ENCODE data around the gene APOD. TPM values are rescaled to one million over a fixed set of nuclear protein-coding genes. Genes with fewer than 3 reads are reported as not detected.

Gene APOD
- total and polyA plus RNA-seq, 2 of the 4 experiments (the other 2 are of a cell fraction) = 0.36 TPM; not detected in 1

DNA sequence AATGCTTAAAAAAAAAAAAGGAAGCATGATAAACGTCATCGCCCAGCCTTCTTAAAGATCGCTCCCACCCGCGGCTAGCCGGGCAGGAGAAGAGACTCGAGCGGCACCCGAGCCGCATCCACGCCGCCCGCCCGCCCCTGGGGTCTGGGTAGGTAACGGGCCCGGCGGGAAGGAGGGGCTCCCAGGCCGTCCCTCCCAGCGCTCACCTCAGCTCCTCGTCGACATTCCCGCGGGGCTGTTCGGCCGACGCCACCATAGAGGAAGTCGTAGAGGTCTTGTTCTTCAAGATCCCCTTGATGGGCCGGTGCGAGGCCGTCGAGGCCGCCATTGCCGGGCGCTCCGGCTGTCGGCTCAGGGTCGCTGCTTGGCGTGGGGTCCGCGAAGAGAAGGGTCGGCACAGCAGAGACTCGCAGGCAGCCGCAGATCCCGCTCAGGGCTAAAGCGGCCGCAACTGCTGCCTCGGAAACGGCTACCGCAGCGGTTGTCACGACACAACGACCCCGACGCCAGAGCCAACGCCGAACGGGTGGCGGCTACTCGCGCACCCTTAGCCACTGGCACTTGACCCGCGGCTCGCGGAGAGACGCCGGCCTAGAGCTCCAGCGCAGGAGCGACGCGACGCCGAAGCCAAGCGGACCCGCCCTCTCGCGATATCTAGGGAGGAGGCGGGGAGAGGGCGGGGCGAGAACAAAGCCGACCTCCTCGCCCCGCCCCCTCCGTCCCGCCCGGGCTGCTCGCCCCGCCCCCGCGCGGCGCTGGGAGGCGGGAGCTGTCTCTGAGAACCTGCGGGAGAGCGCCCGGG, 40.8 kb downstream of the APOD start, which contains the start of gene PPP1R2:
PPP1R2 (minus strand) TSS at position 628 of the 802 bp plus-strand sequence; CDS start at position 328, 300 bp downstream.
- CTCF ChIA-PET = interaction anchor here (1.2 kb wide), 1 partner anchor 272 kb away, joined by 6 read pairs; the partner anchor contains the start of gene XXYLT1
- intact Hi-C loops (cut with micrococcal nuclease) = no loop called here
- WGBS, 2 experiments (ENCODE audit: extremely low coverage in 2 of 2, insufficient read length in 1 of 2) = 1% methylated on average over 39 of the region's 95 CpGs; no CpG with 5 or more reads in 1 of the 2 experiments
- TF ChIP-seq MAFK (IDR thresholded peaks at IDR 0.05; ENCODE audit: low read depth, low read length) (no peak), CHD1 (IDR thresholded peaks at IDR 0.05; ENCODE audit: low read depth, low read length) (no peak), RCOR1 (IDR thresholded peaks at IDR 0.05; ENCODE audit: insufficient replicate concordance, low read length) (no peak), RFX5 (IDR thresholded peaks at IDR 0.05; ENCODE audit: low read depth, low read length) (no peak), MAZ (IDR thresholded peaks at IDR 0.05; ENCODE audit: borderline replicate concordance, low read depth, low read length) (peak; percentile 86; the same call in 1 of the 2 replicates), NFE2L2 (IDR thresholded peaks at IDR 0.05; ENCODE audit: low read depth, low read length) (no peak), RAD21 (IDR thresholded peaks at IDR 0.05; ENCODE audit: low read length) (no peak), CEBPB (IDR thresholded peaks at IDR 0.05; ENCODE audit: low read depth, low read length) (no peak), BHLHE40 (IDR thresholded peaks at IDR 0.05; ENCODE audit: low read depth, low read length) (no peak), POLR2A (IDR thresholded peaks at IDR 0.05; ENCODE audit: low read depth, low read length) (peak; percentile 96)
- TF ChIP-seq, protein P1, sequence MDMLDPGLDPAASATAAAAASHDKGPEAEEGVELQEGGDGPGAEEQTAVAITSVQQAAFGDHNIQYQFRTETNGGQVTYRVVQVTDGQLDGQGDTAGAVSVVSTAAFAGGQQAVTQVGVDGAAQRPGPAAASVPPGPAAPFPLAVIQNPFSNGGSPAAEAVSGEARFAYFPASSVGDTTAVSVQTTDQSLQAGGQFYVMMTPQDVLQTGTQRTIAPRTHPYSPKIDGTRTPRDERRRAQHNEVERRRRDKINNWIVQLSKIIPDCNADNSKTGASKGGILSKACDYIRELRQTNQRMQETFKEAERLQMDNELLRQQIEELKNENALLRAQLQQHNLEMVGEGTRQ (IDR thresholded peaks at IDR 0.05; ENCODE audit: low read depth, low read length) = 0 out of 2 replicates have a peak, but pooled peaks have one; percentile 1
- TF ChIP-seq, protein P2, sequence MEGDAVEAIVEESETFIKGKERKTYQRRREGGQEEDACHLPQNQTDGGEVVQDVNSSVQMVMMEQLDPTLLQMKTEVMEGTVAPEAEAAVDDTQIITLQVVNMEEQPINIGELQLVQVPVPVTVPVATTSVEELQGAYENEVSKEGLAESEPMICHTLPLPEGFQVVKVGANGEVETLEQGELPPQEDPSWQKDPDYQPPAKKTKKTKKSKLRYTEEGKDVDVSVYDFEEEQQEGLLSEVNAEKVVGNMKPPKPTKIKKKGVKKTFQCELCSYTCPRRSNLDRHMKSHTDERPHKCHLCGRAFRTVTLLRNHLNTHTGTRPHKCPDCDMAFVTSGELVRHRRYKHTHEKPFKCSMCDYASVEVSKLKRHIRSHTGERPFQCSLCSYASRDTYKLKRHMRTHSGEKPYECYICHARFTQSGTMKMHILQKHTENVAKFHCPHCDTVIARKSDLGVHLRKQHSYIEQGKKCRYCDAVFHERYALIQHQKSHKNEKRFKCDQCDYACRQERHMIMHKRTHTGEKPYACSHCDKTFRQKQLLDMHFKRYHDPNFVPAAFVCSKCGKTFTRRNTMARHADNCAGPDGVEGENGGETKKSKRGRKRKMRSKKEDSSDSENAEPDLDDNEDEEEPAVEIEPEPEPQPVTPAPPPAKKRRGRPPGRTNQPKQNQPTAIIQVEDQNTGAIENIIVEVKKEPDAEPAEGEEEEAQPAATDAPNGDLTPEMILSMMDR (conservative IDR thresholded peaks at IDR 0.05; ENCODE audit: low read depth, low read length) = no peak
- TF ChIP-seq, protein P3, sequence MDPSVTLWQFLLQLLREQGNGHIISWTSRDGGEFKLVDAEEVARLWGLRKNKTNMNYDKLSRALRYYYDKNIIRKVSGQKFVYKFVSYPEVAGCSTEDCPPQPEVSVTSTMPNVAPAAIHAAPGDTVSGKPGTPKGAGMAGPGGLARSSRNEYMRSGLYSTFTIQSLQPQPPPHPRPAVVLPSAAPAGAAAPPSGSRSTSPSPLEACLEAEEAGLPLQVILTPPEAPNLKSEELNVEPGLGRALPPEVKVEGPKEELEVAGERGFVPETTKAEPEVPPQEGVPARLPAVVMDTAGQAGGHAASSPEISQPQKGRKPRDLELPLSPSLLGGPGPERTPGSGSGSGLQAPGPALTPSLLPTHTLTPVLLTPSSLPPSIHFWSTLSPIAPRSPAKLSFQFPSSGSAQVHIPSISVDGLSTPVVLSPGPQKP (IDR thresholded peaks at IDR 0.05; ENCODE audit: borderline replicate concordance, low read depth, low read length) = no peak

More for the DNA sequence above, 40.8 kb downstream of the APOD start, which contains the start of gene PPP1R2:
- peak within 1 kb of the TSS; percentile 84 for H3K23ac ChIP-seq (ENCODE audit: low read depth, low read length)
- POLR2A ChIA-PET (ENCODE audit: unreplicated experiment) = interaction anchor here (0.6 to 0.7 kb wide), 2 partner anchors 176 to 860 kb away, joined by 14 to 19 read pairs; no protein-coding TSS in a partner anchor
- H3K36me3 ChIP-seq (ENCODE audit: control insufficient read depth, insufficient read depth, low read length) = 0 out of 2 replicates have a peak, but pooled peaks cover 1% of the 10 kb centered on the region
- peak within 1 kb of the TSS; percentile 82 for H3K9ac ChIP-seq (ENCODE audit: low read depth, low read length)
- H3K4ac ChIP-seq (ENCODE audit: low read depth, low read length) = peak within 1 kb of the TSS; percentile 78
- no peak within 1 kb of the TSS for H2BK20ac ChIP-seq (ENCODE audit: low read depth, low read length)
- H4K5ac ChIP-seq (ENCODE audit: low read depth, low read length) = no peak within 1 kb of the TSS
- H2BK15ac ChIP-seq (ENCODE audit: low read depth, low read length) = no peak within 1 kb of the TSS
- H3K79me1 ChIP-seq (ENCODE audit: low read depth in 1 of 2, low read length in 2 of 2) = peaks cover 15 to 38% of the 10 kb centered on the region in 2 experiments; a peak in 3 of 4 replicates
- H4K8ac ChIP-seq (ENCODE audit: low read depth in 2 of 2, low read length in 2 of 2) = peak within 1 kb of the TSS in 1 of 2 experiments; percentile 84; a peak in 2 of 4 replicates
- peak within 1 kb of the TSS; percentile 69 for H3K14ac ChIP-seq (replicated peaks; ENCODE audit: low read depth, low read length)
- peaks cover 4% of the 10 kb centered on the region; the same call in 1 of the 2 replicates for H3K27me3 ChIP-seq (ENCODE audit: control insufficient read depth, insufficient read depth, low read length)
- H4K91ac ChIP-seq (ENCODE audit: insufficient read depth, low read depth, low read length) = 0 out of 2 replicates have a peak within 1 kb of the TSS, but pooled peaks have one; percentile 37
- H3K18ac ChIP-seq (ENCODE audit: low read depth, low read length) = peak within 1 kb of the TSS; percentile 10; the same call in 1 of the 2 replicates
- ATAC-seq (ENCODE audit: low read depth) (peak; percentile 96), DNase-seq (peak; percentile 86)
- H2AK9ac ChIP-seq (replicated peaks; ENCODE audit: low read depth, low read length, poor library complexity) = no peak within 1 kb of the TSS
- H2AK5ac ChIP-seq (ENCODE audit: low read depth, low read length) = no peak within 1 kb of the TSS
- H3K9me1 ChIP-seq (ENCODE audit: insufficient read depth, low read length) = peaks cover 10% of the 10 kb centered on the region
- in situ Hi-C loops (cut with MboI; ENCODE audit: low sequenced_read_pairs) = no loop called here
- peak within 1 kb of the TSS; percentile 83 for H3K4me3 ChIP-seq (ENCODE audit: insufficient read depth, low read depth, low read length)
- no peak within 1 kb of the TSS for H2BK120ac ChIP-seq (ENCODE audit: low read depth, low read length)
- dilution Hi-C loops (cut with HindIII; ENCODE audit: low sequenced_read_pairs, unreplicated experiment) = no loop called here
- no peaks in the 10 kb centered on the region for H3K9me3 ChIP-seq (ENCODE audit: control insufficient read depth, insufficient read depth, low read length)
- peak within 1 kb of the TSS; percentile 70 for H3K27ac ChIP-seq (ENCODE audit: insufficient read depth, low read length)
- H3K4me1 ChIP-seq (ENCODE audit: control insufficient read depth, insufficient read depth, low read length) = peaks cover 4% of the 10 kb centered on the region
- no TSS peak for BruUV-seq (replicated peaks)
- H2AFZ ChIP-seq (replicated peaks; ENCODE audit: low read length, poor library complexity) = peak within 1 kb of the TSS; percentile 93
- H3K56ac ChIP-seq (ENCODE audit: extremely low read depth, insufficient read depth, low read length) = peak within 1 kb of the TSS; percentile 5
- peak within 1 kb of the TSS; percentile 61 for H2BK5ac ChIP-seq (ENCODE audit: low read depth, low read length, poor library complexity, severe bottlenecking)
- H4K20me1 ChIP-seq (ENCODE audit: insufficient read depth, low read length) = peaks cover 28% of the 10 kb centered on the region
- peak within 1 kb of the TSS; percentile 93 for H3K4me2 ChIP-seq (ENCODE audit: low read depth, low read length)

Data from IMR-90 (cell line).